HG03280 (cell line): Measurements from ENCODE around the gene FBXO5.

Experiments used
- ATAC-seq: cut with Tn5 transposase; IDR thresholded peaks from one replicate; pipeline ENCODE4 v1.9.1; 2021; ENCODE audit warnings: mild to moderate bottlenecking, moderate library complexity; ENCODE audit not compliant: unreplicated experiment

The FBXO5 gene

DNA sequence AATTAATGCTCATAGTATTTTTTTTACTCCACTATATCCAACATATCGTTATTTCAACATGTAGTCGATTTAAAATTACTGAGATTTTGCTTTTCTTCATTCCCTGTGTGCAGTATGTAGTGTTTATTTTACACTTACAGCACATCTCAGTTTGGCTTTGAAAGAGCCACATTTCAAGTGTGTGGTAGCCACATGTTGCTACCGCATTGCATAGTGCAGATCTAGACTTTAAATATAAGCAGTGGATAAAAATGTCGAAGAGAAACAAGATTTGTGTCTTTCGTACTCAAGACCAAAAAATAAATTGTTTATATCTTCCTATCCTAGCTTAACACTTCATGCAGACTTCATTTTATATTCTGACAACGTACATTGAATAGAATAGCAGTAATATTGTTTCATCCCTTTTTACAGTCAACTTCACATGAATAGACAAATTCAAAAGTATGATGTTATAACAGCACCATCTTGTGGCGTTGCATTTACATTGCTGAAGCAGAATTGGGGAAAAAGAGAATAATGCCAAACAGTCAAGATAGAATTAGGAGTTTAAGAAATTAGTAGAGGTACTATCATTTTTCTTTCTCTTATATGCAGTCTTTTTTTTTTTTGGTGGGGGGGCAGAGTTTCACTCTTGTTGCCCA lies 29.9 kb downstream of the FBXO5 start:
- ATAC-seq, result no peak

- no peak for ATAC-seq
Measured at GRCh38 chr6:152952045-152952444, 30.8 kb downstream of the FBXO5 start.

DNA sequence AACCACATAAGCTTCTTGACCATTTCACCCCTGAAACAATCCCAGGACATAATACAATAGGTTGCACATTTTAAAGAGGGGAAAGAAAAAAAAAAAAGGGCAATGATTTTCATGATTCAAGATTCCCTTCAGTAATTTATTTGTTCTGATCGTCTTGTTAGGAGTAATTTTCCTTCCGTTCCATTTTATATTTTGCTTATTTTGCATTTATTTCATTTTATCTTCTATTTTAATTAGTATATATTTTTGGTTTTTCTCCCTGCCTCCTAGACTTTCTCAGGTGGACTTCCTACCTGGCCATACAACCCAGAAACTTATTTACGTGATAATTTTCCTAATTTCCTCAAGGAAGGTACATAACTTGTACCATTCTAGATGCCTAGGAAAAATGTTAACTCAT lies 32.6 kb downstream of the FBXO5 start:
- ATAC-seq, result no peak

GRCh38 chr6:152948150-152948768 lies 34.6 kb downstream of the FBXO5 start:
- ATAC-seq, result peak; percentile 83

GRCh38 chr6:152946995-152947394 lies 35.8 kb downstream of the FBXO5 start:
- ATAC-seq, result no peak

- no peak for ATAC-seq
Measured at GRCh38 chr6:152946484-152946883, 36.4 kb downstream of the FBXO5 start.

DNA sequence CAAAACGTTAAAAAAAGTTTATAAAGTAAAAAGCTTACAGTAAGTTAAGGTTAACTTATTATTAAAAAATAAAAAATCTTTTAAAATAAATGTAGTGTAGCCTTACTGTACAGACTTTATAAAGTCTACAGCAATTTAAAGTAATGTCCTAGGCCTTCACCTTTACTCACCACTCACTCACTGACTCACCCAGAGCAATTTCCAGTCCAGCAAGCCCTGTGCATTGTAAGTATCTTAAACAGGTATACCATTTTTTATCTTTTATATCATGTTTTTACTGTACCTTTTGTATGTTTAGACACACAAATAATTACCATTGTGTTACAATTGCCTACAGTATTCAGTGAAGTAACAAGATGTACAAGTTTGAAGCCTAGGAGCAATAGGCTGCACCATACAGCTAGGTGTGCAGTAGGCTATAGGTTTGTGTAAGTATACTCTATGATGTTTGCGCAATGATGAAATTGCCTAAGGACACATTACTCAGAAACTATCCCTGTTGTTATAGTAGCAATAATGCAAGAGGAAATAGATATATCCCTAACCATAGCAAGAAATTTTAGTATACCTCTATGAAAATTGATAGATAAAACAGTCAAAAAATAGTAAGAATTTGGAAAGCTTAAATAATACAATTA lies 39.5 kb downstream of the FBXO5 start:
- no peak for ATAC-seq

GRCh38 chr6:152942319-152942869 lies 40.4 kb downstream of the FBXO5 start:
- ATAC-seq, result no peak

- ATAC-seq, result no peak
Measured at GRCh38 chr6:152941746-152942145, 41.1 kb downstream of the FBXO5 start.

DNA sequence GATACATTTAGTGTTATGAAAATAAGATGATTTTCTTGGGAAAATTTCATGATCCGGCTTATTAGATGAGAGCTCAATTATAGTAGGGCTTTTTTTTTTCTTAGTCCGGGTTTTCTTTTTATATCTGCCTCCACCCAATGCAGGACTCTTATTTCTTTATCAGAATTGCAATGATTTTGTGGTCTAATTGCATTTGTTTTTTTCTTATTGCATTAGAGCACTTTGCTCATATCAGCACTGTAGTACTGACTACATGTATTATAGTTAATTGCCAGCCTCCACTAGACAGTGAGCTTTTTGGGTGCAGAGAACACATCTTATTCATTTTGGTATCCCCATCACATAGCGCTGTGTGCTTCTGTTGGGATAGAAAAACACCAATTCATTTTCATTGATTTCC lies 50.0 kb downstream of the FBXO5 start:
- no peak for ATAC-seq

DNA sequence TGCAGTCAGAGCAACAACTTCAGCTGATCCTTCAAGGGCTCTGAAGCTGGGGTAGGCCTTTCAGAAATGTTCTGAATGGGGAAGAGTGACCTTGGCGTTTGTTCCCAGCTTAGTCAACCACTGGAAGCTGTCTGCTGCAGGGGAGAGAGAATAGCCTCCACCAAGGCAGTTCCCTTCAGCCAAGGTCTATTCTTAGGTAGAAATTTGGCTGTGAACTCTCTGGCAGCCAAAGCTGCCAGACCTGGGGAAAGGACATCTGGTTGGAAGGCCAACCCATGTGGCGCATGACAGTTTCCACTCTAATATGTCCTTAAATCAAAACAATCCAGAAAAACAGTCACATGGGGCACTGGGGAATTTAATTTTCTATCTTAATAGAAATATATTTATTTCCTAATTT lies 60.1 kb downstream of the FBXO5 start:
- no peak for ATAC-seq
